K562 (cell line): ENCODE results near the gene NIPSNAP3A.

Source experiments
- GABPA ChIP-seq: fragments of 200-800 bp; sonication (Bioruptor generic); conservative IDR thresholded peaks from 2 replicates; pipeline ENCODE4 v1.6.1; 2016; ENCODE audit warnings: low read depth, missing genetic modification characterization, missing compliant biosample characterization
- HNRNPLL ChIP-seq: fragments of 200-400 bp; formaldehyde crosslinking; IDR thresholded peaks from 2 replicates; pipeline ENCODE4 v1.6.1; 2017; ENCODE audit warnings: low read length, low read depth, mild to moderate bottlenecking; ENCODE audit not compliant: poor library complexity, severe bottlenecking
- POLR2A ChIP-seq: fragments of 450-650 bp; conservative IDR thresholded peaks from 2 replicates; pipeline ENCODE4 v1.6.1; 2016

- no peak for TF ChIP-seq GABPA
- TF ChIP-seq HNRNPLL: no peak
- TF ChIP-seq POLR2A: no peak
Measured at GRCh38 chr9:104758974-104759373, 11.5 kb downstream of the NIPSNAP3A start.
